ENCODE results near the gene SLC47A1.

DNA sequence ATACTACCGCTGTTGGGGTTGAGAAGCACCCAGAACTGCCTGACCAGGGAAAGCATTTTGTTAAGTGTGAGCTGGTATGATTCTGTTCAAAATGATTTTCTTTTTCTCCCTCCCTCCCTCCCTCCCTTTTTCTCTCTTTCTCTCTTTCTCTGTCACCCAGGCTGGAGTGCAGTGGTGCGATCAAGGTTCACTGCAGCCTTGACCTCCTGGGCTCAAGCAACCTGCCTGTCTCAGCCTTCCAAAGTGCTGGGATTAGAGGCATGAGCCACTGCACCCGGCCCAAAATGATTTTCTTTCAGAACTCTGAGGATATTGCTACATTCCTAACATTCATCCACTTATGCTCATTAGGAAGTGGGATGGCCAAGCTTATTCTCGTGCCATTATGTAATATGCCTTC lies 41.3 kb downstream of the SLC47A1 start:
- TF ChIP-seq, protein P1, sequence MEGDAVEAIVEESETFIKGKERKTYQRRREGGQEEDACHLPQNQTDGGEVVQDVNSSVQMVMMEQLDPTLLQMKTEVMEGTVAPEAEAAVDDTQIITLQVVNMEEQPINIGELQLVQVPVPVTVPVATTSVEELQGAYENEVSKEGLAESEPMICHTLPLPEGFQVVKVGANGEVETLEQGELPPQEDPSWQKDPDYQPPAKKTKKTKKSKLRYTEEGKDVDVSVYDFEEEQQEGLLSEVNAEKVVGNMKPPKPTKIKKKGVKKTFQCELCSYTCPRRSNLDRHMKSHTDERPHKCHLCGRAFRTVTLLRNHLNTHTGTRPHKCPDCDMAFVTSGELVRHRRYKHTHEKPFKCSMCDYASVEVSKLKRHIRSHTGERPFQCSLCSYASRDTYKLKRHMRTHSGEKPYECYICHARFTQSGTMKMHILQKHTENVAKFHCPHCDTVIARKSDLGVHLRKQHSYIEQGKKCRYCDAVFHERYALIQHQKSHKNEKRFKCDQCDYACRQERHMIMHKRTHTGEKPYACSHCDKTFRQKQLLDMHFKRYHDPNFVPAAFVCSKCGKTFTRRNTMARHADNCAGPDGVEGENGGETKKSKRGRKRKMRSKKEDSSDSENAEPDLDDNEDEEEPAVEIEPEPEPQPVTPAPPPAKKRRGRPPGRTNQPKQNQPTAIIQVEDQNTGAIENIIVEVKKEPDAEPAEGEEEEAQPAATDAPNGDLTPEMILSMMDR (conservative IDR thresholded peaks at IDR 0.05 in 1 of 2, IDR thresholded peaks at IDR 0.05 in 1 of 2; ENCODE audit: extremely low read depth in 1 of 2, insufficient read depth in 1 of 2, low read depth in 1 of 2, low read length in 2 of 2) = no peak
- TF ChIP-seq EZH2 (IDR thresholded peaks at IDR 0.05; ENCODE audit: borderline replicate concordance, low read length) = no peak
